ENCODE results near the gene ANKUB1.

DNA sequence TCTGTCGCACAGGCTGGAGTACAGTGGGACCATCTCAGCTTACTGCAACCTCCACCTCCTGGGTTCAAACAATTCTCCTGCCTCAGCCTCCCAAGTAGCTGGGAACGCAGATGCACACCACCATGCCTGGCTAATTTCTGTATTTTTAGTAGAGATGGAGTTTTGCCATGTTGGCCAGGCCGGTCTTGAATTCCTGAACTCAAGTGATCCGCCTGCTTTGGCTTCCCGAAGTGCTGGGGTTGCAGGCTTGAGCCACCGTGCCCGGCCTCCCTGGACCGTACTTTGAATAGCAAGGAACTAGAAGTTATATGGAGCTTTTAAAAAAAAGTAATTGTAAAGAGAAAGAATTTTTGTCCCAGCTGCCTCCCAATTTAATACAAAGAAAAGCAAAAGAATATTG is 8.3 kb upstream of the ANKUB1 start:
- no peak for TF ChIP-seq POLR2A (IDR thresholded peaks at IDR 0.05)
- TF ChIP-seq, protein P1, sequence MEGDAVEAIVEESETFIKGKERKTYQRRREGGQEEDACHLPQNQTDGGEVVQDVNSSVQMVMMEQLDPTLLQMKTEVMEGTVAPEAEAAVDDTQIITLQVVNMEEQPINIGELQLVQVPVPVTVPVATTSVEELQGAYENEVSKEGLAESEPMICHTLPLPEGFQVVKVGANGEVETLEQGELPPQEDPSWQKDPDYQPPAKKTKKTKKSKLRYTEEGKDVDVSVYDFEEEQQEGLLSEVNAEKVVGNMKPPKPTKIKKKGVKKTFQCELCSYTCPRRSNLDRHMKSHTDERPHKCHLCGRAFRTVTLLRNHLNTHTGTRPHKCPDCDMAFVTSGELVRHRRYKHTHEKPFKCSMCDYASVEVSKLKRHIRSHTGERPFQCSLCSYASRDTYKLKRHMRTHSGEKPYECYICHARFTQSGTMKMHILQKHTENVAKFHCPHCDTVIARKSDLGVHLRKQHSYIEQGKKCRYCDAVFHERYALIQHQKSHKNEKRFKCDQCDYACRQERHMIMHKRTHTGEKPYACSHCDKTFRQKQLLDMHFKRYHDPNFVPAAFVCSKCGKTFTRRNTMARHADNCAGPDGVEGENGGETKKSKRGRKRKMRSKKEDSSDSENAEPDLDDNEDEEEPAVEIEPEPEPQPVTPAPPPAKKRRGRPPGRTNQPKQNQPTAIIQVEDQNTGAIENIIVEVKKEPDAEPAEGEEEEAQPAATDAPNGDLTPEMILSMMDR (IDR thresholded peaks at IDR 0.05): no peak
